ENCODE measurements around the gene MPP2.
A peak's percentile ranks its signal among the peaks of the same experiment; 100 is the strongest.
"Not testable (repeated sequence)": the region's sequence is repeated elsewhere in the genome, so short reads cannot be mapped to it uniquely, and the experiment has no call there.

The MPP2 gene

GRCh38 chr17:43900858-43901754 is 6.2 kb downstream of the MPP2 start:
- no peak for DNase-seq (ENCODE audit: low read depth)

GRCh38 chr17:43900183-43900857 is 7.0 kb downstream of the MPP2 start:
- DNase-seq (ENCODE audit: low read depth) = no peak

GRCh38 chr17:43898446-43898845 is 8.9 kb downstream of the MPP2 start:
- no peak for DNase-seq (ENCODE audit: low read depth)

DNA sequence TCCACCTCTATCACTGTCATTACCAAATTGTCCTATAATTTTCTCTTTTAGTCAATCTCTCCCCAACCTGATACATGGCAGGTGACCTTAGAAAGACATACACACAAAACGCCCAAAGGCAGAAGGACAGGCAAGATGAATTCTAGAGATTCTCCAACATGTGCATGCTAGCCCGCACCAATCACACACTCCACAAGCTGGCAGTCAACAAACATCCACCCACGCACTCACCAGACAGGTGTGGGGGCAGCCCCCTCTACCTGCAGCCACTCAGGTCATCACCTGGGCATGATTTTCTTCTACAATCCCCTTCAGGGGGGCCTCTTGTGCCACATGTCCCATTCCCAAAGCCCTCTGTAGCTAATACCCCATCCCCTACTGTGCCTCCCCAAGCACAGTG is 9.5 kb downstream of the MPP2 start:
- DNase-seq (ENCODE audit: low read depth) = no peak

GRCh38 chr17:43894494-43894893 is 12.8 kb downstream of the MPP2 start:
- DNase-seq (ENCODE audit: low read depth) = not testable (repeated sequence)

DNA sequence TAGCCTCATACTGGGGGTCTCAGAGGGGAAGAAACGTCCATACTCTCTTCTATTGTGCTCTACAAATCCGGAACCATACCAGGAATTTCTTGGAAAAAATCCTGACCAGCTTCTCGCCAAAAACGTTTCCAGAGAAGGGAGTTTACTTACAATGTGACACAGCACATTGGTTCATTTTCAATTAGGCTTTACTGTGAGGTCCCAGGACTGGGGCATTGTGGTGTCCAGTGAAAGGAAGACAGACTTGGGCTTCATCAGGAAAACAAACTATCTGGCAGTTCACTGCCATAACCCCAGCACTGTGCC is 14.7 kb downstream of the MPP2 start:
- DNase-seq (ENCODE audit: low read depth) = no peak

GRCh38 chr17:43891851-43892646 is 15.3 kb downstream of the MPP2 start:
- DNase-seq (ENCODE audit: low read depth) = no peak

DNA sequence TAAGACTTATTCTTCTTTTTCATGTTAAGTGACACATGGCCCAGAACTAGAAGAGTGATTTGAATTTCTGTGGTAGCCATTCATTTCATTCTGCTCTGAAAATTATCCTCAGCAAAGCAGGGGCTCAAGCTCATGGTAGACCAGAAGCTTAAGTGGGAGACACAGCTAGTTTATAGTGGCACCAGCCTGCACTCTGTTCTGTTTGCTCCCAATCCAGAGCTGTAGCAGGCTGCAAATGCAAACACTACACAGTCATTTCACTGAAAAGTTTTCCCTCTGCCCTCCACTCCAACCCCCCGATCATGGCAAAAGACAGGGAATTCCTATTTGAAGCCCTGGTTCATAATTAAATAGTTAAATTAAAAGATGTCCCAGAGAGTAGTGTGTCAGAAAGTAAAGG is 17.1 kb downstream of the MPP2 start:
- DNase-seq (ENCODE audit: low read depth) = no peak

DNA sequence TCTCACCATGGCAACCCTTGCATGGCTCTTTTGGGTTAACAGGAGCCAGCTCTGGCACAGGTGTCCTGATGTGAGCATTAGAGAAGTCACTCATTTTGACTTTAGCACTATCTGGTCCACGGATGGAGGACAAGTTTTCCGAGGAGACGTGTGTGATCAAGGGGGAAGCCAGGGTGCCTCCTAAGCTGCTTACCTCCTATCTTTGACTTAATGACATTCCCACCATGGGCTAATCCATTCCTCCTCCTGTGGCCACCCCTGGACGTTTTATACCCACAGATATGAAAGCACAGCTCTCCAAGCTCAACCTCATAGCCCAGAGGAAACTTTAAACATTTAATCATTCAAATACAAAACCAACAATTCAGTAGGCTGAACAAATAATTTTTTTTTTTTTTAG is 18.8 kb downstream of the MPP2 start:
- no peak for DNase-seq (ENCODE audit: low read depth)

DNA sequence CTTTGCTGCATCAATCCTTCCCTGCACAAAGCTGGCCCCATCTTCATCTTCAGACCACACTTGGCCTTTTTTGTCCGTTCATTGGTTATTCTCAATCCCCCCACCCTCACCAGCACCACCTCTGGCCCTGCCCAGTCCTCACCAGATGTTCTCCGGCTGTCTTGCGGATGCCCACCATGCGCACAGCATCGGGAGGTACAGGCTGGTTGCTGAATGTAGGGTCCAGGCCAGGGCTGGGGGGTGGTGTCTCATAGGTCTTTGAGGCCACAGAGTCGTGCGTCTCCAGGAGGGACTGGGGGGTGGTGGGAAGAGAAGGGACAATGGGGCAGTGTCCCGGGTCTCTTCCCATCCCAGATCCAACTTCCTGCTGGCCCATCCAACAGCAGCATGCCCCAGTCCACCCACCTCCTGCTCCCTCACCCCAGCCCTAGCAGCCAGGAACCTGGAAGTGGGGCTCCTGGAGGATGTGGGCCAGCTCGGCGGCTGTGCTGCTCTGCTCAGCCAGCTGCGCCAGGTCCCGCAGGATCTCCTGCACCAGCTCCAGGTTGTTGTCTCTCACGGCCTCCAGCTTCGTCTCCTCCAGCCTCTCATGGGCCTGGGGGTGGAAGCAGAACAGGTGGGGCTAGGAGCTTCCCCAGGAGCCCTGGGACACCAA is 24.4 kb downstream of the MPP2 start:
- no peak for DNase-seq (ENCODE audit: low read depth)

- DNase-seq (ENCODE audit: low read depth) = no peak
These were observed 25.4 kb downstream of the MPP2 start for GRCh38 chr17:43881758-43882505.

DNA sequence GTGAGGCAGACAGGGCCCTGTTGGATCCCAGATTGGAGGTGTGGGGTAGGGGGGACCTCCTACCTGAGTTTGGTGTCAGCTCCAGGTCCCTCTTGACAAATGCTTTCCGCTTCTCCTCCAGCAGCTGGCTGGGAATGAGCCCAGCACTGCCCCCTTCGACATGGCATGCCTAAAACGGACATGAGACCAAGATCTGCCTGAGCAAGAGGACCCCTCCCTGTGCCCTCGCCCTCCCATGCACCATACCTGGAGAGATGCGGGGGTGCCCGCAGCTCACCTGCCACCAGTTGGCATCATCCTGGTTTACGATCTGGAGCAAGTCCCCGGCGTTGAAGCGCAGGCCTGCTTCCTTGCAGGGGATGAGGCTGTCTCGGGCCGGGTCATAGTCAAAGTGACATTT is 26.2 kb downstream of the MPP2 start:
- no peak for DNase-seq (ENCODE audit: low read depth)

- DNase-seq (ENCODE audit: low read depth) = no peak
These were observed 26.8 kb downstream of the MPP2 start for GRCh38 chr17:43880420-43880991.

GRCh38 chr17:43879723-43880419 is 27.5 kb downstream of the MPP2 start:
- no peak for DNase-seq (ENCODE audit: low read depth)

DNA sequence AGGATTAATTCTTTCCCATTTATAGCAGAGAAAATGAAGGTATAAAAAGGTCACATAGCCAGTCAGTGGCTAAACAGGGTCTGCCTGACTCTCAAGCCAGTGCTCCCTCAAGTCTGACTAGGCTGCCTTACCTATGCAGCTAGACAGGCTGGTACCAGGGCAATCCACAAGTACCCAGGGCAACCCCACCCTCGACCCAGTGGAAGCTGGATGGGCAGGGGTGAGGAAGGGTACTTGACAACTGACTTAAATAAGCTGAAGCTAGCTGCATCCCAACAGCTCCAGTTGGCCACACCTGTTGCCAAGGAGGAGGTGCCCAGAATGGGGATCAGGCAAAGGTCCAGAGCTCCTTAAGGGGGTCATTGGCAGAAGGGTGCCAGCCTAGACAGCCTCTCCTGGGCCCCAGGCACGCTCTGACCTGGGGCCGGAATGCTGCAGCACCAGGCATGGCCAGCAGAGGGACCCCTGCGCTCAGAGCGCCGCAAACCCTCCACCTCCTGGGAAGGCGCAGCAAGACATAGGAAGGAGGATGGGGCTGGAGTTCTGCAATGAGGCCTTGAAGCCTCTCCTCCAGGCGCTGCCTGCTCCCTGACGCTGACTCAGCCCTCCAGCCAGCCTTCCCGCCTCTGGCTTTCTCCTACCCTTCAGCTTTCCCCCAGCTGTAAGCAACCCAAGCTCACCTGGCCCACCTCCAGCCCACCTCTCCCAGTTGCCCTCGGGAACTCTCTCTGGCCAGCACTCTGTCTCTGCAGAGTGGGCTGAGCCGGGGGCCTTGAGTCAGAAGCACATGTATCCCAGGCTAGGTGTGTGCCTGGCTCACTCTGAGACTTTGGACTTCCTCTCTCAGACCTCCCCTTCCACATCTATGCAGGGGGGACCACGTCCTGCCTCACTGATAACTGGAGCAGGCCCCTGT is 28.8 kb downstream of the MPP2 start:
- peak; percentile 41 for DNase-seq (ENCODE audit: low read depth)

DNA sequence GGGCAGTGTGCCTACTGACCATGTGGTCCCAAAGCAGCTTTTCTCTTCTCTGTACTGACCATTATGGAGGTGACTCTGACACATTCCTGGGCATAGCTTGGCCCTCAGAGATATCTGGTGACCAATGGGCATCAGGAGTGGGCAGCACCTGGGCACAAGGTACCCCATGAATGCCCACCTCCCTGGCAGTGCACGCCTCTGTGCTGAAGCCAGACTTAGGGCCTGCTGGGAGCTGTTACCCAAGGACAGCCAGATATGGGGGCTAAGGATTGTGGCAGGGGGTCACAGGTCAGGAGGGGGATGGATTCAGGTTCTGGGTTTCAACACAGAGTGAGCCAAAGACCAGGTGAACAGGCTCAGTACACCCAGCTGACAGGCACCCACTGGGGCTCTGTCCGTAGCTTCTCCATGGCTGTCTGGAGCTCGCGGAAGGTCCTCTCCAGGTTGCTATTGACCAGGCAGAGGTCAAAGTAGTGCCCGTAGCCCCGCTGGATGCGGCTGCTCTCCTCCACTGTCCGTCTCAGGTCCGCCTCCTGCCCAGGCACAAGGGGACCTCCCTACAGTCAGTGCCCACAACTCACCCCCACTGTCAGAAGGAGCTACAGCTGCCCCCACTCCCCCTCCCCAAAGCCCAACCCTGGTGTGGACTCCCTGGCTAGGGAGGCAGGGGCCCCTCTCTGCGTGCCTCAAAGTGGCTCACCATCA is 29.7 kb downstream of the MPP2 start:
- DNase-seq (ENCODE audit: low read depth) = no peak

- DNase-seq (ENCODE audit: low read depth) = no peak
These were observed 30.3 kb downstream of the MPP2 start for GRCh38 chr17:43877031-43877430.

GRCh38 chr17:43875476-43876147 is 31.7 kb downstream of the MPP2 start:
- no peak for DNase-seq (ENCODE audit: low read depth)

Data from CMK (cell line).